Heart left ventricle (tissue), 16 donors: ENCODE data around the gene CENPQ. TPM values are rescaled to one million over a fixed set of nuclear protein-coding genes. Genes with fewer than 3 reads are reported as not detected.

Experiments
- ATAC-seq, 4 donors: fragments of 200-7000 bp; cut with Tn5 transposase; one replicate each; pipeline ENCODE4 v1.9.1; 2020 to 2022; ENCODE audit warnings: moderate library complexity in 4 of 4, mild to moderate bottlenecking in 3 of 4, moderate number of reproducible peaks in 1 of 4
- DNase-seq, 5 donors: peaks; one replicate each; pipeline ENCODE4 v3.0.0-alpha.2; 2020
- H3K27ac ChIP-seq, 12 donors: fragments of 200-600 bp; sonication (generic) in 4 of 12; one replicate each; pipeline versions ENCODE4 v1.5.0 to v1.8.0; 2016 to 2022; ENCODE audit warnings: mild to moderate bottlenecking in 2 of 12
- H3K27me3 ChIP-seq, 9 donors: fragments of 200-600 bp; sonication (generic) in 2 of 9; one replicate each; pipeline versions ENCODE4 v1.5.1 to v1.8.0; 2016 to 2022; ENCODE audit warnings: mild to moderate bottlenecking in 3 of 9
- H3K36me3 ChIP-seq, 9 donors: fragments of 200-600 bp; sonication (generic) in 2 of 9; one replicate each; pipeline versions ENCODE4 v1.5.0 to v1.8.0; 2018 to 2022; ENCODE audit warnings: mild to moderate bottlenecking in 2 of 9
- H3K4me1 ChIP-seq, 12 donors: fragments of 200-600 bp; sonication (generic) in 4 of 12; one replicate each; pipeline versions ENCODE4 v1.5.0 to v1.8.0; 2016 to 2022; ENCODE audit warnings: mild to moderate bottlenecking in 3 of 12
- H3K4me3 ChIP-seq, 12 donors: fragments of 200-600 bp; sonication (generic) in 4 of 12; one replicate each; pipeline versions ENCODE4 v1.5.0 to v1.8.0; 2017 to 2022; ENCODE audit warnings: mild to moderate bottlenecking in 9 of 12, moderate library complexity in 4 of 12
- H3K9me3 ChIP-seq, 12 donors: fragments of 200-600 bp; sonication (generic) in 4 of 12; one replicate each; pipeline versions ENCODE4 v1.5.0 to v1.8.0; 2016 to 2022; ENCODE audit warnings: mild to moderate bottlenecking in 1 of 12
- CTCF ChIP-seq, 12 donors: fragments of 200-600 bp; sonication (generic) in 4 of 12; IDR thresholded peaks; one replicate each; pipeline versions ENCODE4 v1.5.0 to v1.8.0; 2018 to 2022; ENCODE audit warnings: antibody characterized with exemption in 12 of 12, mild to moderate bottlenecking in 5 of 12
- POLR2A ChIP-seq, 2 donors: fragments of 450-650 bp; IDR thresholded peaks; one replicate each; pipeline ENCODE4 v1.6.1; 2017; ENCODE audit warnings: antibody characterized with exemption in 2 of 2, mild to moderate bottlenecking in 2 of 2, moderate library complexity in 2 of 2
- WGBS, 4 donors: extraction: QIAGEN DNeasy Blood & Tissue Kit in 2 of 4; methylation state at CpG; one replicate each; pipeline versions ENCODE4 v1.1.5 to v1.1.7; 2013 to 2018; 5-methylcytosine and 5-hydroxymethylcytosine counted together
- intact Hi-C, 10 donors: fragments of 100-400 bp; cut with DNase I; formaldehyde crosslinking; loops; one replicate each; pipeline versions ENCODE4 v1.11.1 to v1.14.2; 2022
- polyA plus RNA-seq, 2 donors: library from polyadenylated mRNA; stranded (reverse); fragments of 200-250 nt; gene quantifications; one replicate each; pipeline ENCODE4 v1.2.3, GENCODE V29; 2013
- total RNA-seq, 9 donors: library from RNA; depleted of rRNA in 2 of 9; stranded (reverse); fragments of >200 nt in 2 of 9; fragmentation: NEBNext Ultra II Directional in 3 of 9; extraction: Animal tissue kit (Norgen Biotek cat#: 25700) in 3 of 9; gene quantifications; one replicate each; pipeline versions ENCODE4 v1.1.0 to v1.2.4, GENCODE V29; 2016 to 2023
- donor health status: ischemic (EF 13 %, LVEDD 7.1; RV severe dilation, severe dysfunction).
- donor health status: healthy with polysubstance abuse.
- donor health status: DM: no; HTN: yes; CAD: no.
- donor health status: DM: no; HTN: no; CAD: no.
- donor health status: ischemic (EF 25% LVEDD 6.9; RV normal size, moderate dysfunction).
- donor health status: ischemic (EF 25% LVEDD 5.7; RV mildly dilated, moderate dysfunction).
- donor health status: healthy.
- donor health status: DM: yes; HTN: yes; CAD: no.
- donor health status: ischemic (EF 35%, LVEDD 5.7; RV mildly dilated, moderate dysfunction).
- donor health status: nonischemic (EF 11% LVEDD 7.7; RV severe dilation, severe dysfunction).
- donor health status: DM: yes; HTN: yes; CAD: no.
- donor health status: PGD.
- donor health status: ischemic (EF 29% LVEDD 5.4; RV normal size, mild dysfunction).
- donor health status: nonischemic (EF 23%, LVEDD 6.1; RV moderate dilation, normal function).

Gene CENPQ
- total and polyA plus RNA-seq, 11 donors: 3.0 to 10.1 (median 4.9) TPM

DNA sequence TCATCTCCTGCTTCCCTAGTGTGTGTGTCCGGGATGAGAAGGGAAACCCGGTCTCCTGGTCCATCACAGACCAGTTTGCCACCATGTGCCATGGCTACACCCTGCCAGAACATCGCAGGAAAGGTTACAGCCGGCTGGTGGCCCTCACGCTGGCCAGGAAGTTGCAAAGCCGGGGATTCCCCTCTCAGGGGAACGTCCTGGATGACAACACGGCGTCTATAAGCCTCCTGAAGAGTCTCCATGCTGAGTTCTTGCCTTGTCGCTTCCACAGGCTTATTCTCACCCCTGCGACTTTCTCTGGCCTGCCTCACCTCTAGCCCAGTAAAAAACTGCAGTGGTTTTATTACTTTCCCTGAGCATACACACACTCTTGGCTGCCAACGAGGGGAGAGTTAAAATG lies 63.4 kb downstream of the CENPQ start:
- 64 to 72% (median 67%) methylated on average over 12 of the region's 12 CpGs for WGBS, 4 donors
- peaks cover 0 to 2% (median 0%) of the 10 kb centered on the region in 9 donors for H3K27me3 ChIP-seq
- no peaks in the 10 kb centered on the region for H3K4me1 ChIP-seq
- intact Hi-C loops: loop anchor here in 1 of 10 donors (10.0 kb wide), 1 partner anchor 68 kb away; no protein-coding TSS in a partner anchor
- TF ChIP-seq CTCF (IDR thresholded peaks at IDR 0.05) (no peak), POLR2A (IDR thresholded peaks at IDR 0.05) (no peak)
- no peaks in the 10 kb centered on the region for H3K9me3 ChIP-seq
- H3K4me3 ChIP-seq: no peak overlapping the region
- H3K27ac ChIP-seq: no peak overlapping the region
- DNase-seq (no peak), ATAC-seq (no peak)
- no peaks in the 10 kb centered on the region for H3K36me3 ChIP-seq

GRCh38 chr6:49527320-49527719 lies 64.2 kb downstream of the CENPQ start:
- Histone ChIP-seq H3K36me3 (no peaks in the 10 kb centered on the region), H3K9me3 (no peaks in the 10 kb centered on the region), H3K27ac (no peak overlapping the region), H3K4me1 (no peaks in the 10 kb centered on the region), H3K4me3 (no peak overlapping the region), H3K27me3 (no peaks in the 10 kb centered on the region)
- intact Hi-C loops: loop anchor here in 1 of 10 donors (10.0 kb wide), 1 partner anchor 67 kb away; no protein-coding TSS in a partner anchor
- ATAC-seq: no peak
- no peak for DNase-seq
- TF ChIP-seq CTCF (IDR thresholded peaks at IDR 0.05): no peak
- TF ChIP-seq POLR2A (IDR thresholded peaks at IDR 0.05): no peak
- WGBS, 4 donors: 58 to 70% (median 64%) methylated on average over 1 of the region's 1 CpG

- intact Hi-C loops: loop anchor here in 1 of 10 donors (10.0 kb wide), 1 partner anchor 66 kb away; no protein-coding TSS in a partner anchor
- no peak overlapping the region for H3K27ac ChIP-seq
- 55 to 68% (median 58%) methylated on average over 3 of the region's 3 CpGs for WGBS, 4 donors
- H3K36me3 ChIP-seq: no peaks in the 10 kb centered on the region
- TF ChIP-seq CTCF (IDR thresholded peaks at IDR 0.05): no peak
- TF ChIP-seq POLR2A (IDR thresholded peaks at IDR 0.05): no peak
- no peak overlapping the region for H3K4me3 ChIP-seq
- H3K27me3 ChIP-seq: peaks cover 0 to under 1% (median 0%) of the 10 kb centered on the region in 9 donors
- H3K4me1 ChIP-seq: no peaks in the 10 kb centered on the region
- ATAC-seq (no peak), DNase-seq (no peak)
- no peaks in the 10 kb centered on the region for H3K9me3 ChIP-seq
These were observed 65.4 kb downstream of the CENPQ start for GRCh38 chr6:49528571-49528970.

- Histone ChIP-seq H3K4me1 (no peaks in the 10 kb centered on the region), H3K4me3 (no peak overlapping the region), H3K27me3 (peaks cover 0 to 3% (median 0%) of the 10 kb centered on the region in 9 donors), H3K36me3 (no peaks in the 10 kb centered on the region), H3K27ac (no peak overlapping the region), H3K9me3 (no peaks in the 10 kb centered on the region)
- ATAC-seq (no peak), DNase-seq (no peak)
- intact Hi-C loops: loop anchor here in 8 of 10 donors (2.0 to 10.0 kb wide), 8 partner anchors 75 to 325 kb away; no protein-coding TSS in a partner anchor
- 69 to 73% (median 72%) methylated on average over 2 of the region's 2 CpGs for WGBS, 4 donors
- no peak for TF ChIP-seq POLR2A (IDR thresholded peaks at IDR 0.05)
- no peak for TF ChIP-seq CTCF (IDR thresholded peaks at IDR 0.05)
These were observed 67.1 kb downstream of the CENPQ start for GRCh38 chr6:49530141-49530776.
